Measurements from ENCODE around the gene MTCH1. TPM values are rescaled to one million over a fixed set of nuclear protein-coding genes. Genes with fewer than 3 reads are reported as not detected.

The MTCH1 gene
- total and polyA plus RNA-seq, 9 of the 15 experiments (the other 6 are each of a cell fraction or from before 2014, with no cell fraction given), result 7.9 to 161 (median 118) TPM

GRCh38 chr6:36954262-36954931 is 31.6 kb downstream of the MTCH1 start, which contains the start of gene PI16 (continued):
- no peak for TF ChIP-seq PREB (CRISPR knock-in tag; IDR thresholded peaks at IDR 0.05)
- 0 out of 2 replicates have a peak, but pooled peaks have one; percentile 21 for TF ChIP-seq HMBOX1 (IDR thresholded peaks at IDR 0.05)
- TF ChIP-seq MED1 (CRISPR knock-in tag; IDR thresholded peaks at IDR 0.05; ENCODE audit: borderline replicate concordance), result no peak
- peak; percentile 47; the same call in 1 of the 2 replicates for TF ChIP-seq HNRNPL (IDR thresholded peaks at IDR 0.05; ENCODE audit: low read depth, low read length)
- no peak for TF ChIP-seq ESRRB (CRISPR knock-in tag; IDR thresholded peaks at IDR 0.05; ENCODE audit: borderline replicate concordance)
- TF ChIP-seq HNRNPH1 (optimal IDR thresholded peaks at IDR 0.05; ENCODE audit: low read depth, low read length), result no peak
- peak; percentile 73 for TF ChIP-seq MYNN (IDR thresholded peaks at IDR 0.05)
- no peak for TF ChIP-seq MYNN (CRISPR knock-in tag; IDR thresholded peaks at IDR 0.05)
- TF ChIP-seq EP400 (IDR thresholded peaks at IDR 0.05), result no peak
- TF ChIP-seq ZNF143 (CRISPR knock-in tag; IDR thresholded peaks at IDR 0.05), result no peak
- TF ChIP-seq HDGF (IDR thresholded peaks at IDR 0.05), result no peak
- peak; percentile 96 for TF ChIP-seq CBFA2T2 (conservative IDR thresholded peaks at IDR 0.05)
- TF ChIP-seq THRA (IDR thresholded peaks at IDR 0.05), result no peak
- TF ChIP-seq KLF6 (CRISPR knock-in tag; IDR thresholded peaks at IDR 0.05; ENCODE audit: borderline replicate concordance), result no peak; the same call in 1 of the 2 replicates
- peak in 1 of 2 experiments; percentile 83; a peak in 3 of 4 replicates for TF ChIP-seq TEAD1 (CRISPR knock-in tag; IDR thresholded peaks at IDR 0.05)
- TF ChIP-seq TCFL5 (CRISPR knock-in tag; conservative IDR thresholded peaks at IDR 0.05), result no peak
- no peak for TF ChIP-seq GTF2E2 (tag; IDR thresholded peaks at IDR 0.05)
- no peak for TF ChIP-seq ZNF507 (tag; conservative IDR thresholded peaks at IDR 0.05)
- no peak for TF ChIP-seq HIVEP1 (CRISPR knock-in tag; IDR thresholded peaks at IDR 0.05)
- TF ChIP-seq TSC22D4 (tag; IDR thresholded peaks at IDR 0.05), result no peak
- no peak for TF ChIP-seq SAP30 (IDR thresholded peaks at IDR 0.05; ENCODE audit: borderline replicate concordance, insufficient read depth, low read depth, low read length, poor library complexity, severe bottlenecking)
- no peak for TF ChIP-seq PHF8 (IDR thresholded peaks at IDR 0.05; ENCODE audit: borderline replicate concordance, low read length)
- no peak for TF ChIP-seq SNAPC5 (CRISPR knock-in tag; IDR thresholded peaks at IDR 0.05)
- TF ChIP-seq MEIS2 (IDR thresholded peaks at IDR 0.05; ENCODE audit: partially characterized antibody), result peak; percentile 85
- TF ChIP-seq JUNB (CRISPR knock-in tag; conservative IDR thresholded peaks at IDR 0.05), result no peak
- TF ChIP-seq SMARCA5 (IDR thresholded peaks at IDR 0.05), result no peak
- TF ChIP-seq MAFF (IDR thresholded peaks at IDR 0.05; ENCODE audit: low read length), result no peak; the same call in 1 of the 2 replicates
